ENCODE results near the gene FRMD1. TPM values are rescaled to one million over a fixed set of nuclear protein-coding genes. Genes with fewer than 3 reads are reported as not detected.

The FRMD1 gene
- polyA plus RNA-seq, 4 donors: 13.5 to 20.5 (median 20.3) TPM

- no peak for DNase-seq (ENCODE audit: low read depth in 4 of 4, low spot score in 3 of 4)
Measured at GRCh38 chr6:168058691-168059551, 20.1 kb downstream of the FRMD1 start.

GRCh38 chr6:168057836-168058235, 21.2 kb downstream of the FRMD1 start:
- no peak for DNase-seq (ENCODE audit: low read depth in 4 of 4, low spot score in 3 of 4)

- DNase-seq (ENCODE audit: low read depth in 4 of 4, low spot score in 3 of 4): no peak
Measured at GRCh38 chr6:168056892-168057527, 22.0 kb downstream of the FRMD1 start.

GRCh38 chr6:168055696-168056489, 23.1 kb downstream of the FRMD1 start:
- DNase-seq (ENCODE audit: low read depth in 4 of 4, low spot score in 3 of 4): no peak

- no peak for DNase-seq (ENCODE audit: low read depth in 4 of 4, low spot score in 3 of 4)
Measured at GRCh38 chr6:168054765-168055560, 24.0 kb downstream of the FRMD1 start.

- no peak for DNase-seq (ENCODE audit: low read depth in 4 of 4, low spot score in 3 of 4)
Measured at GRCh38 chr6:168053957-168054471, 25.0 kb downstream of the FRMD1 start.

- DNase-seq (ENCODE audit: low read depth in 4 of 4, low spot score in 3 of 4): no peak
Measured at GRCh38 chr6:168053086-168053956, 25.7 kb downstream of the FRMD1 start.

- no peak for DNase-seq (ENCODE audit: low read depth in 4 of 4, low spot score in 3 of 4)
Measured at GRCh38 chr6:168052291-168052891, 26.6 kb downstream of the FRMD1 start.

- DNase-seq (ENCODE audit: low read depth in 4 of 4, low spot score in 3 of 4): no peak
Measured at GRCh38 chr6:168051648-168052047, 27.4 kb downstream of the FRMD1 start.

- no peak for DNase-seq (ENCODE audit: low read depth in 4 of 4, low spot score in 3 of 4)
Measured at GRCh38 chr6:168050881-168051586, 28.0 kb downstream of the FRMD1 start.

- no peak for DNase-seq (ENCODE audit: low read depth in 4 of 4, low spot score in 3 of 4)
Measured at GRCh38 chr6:168050225-168050880, 28.7 kb downstream of the FRMD1 start.

GRCh38 chr6:168049706-168050224, 29.2 kb downstream of the FRMD1 start:
- DNase-seq (ENCODE audit: low read depth in 4 of 4, low spot score in 3 of 4): no peak

- no peak for DNase-seq (ENCODE audit: low read depth in 4 of 4, low spot score in 3 of 4)
Measured at GRCh38 chr6:168049277-168049676, 29.7 kb downstream of the FRMD1 start.

GRCh38 chr6:168048724-168049025, 30.3 kb downstream of the FRMD1 start:
- no peak for DNase-seq (ENCODE audit: low read depth in 4 of 4, low spot score in 3 of 4)

GRCh38 chr6:168047841-168048723, 30.9 kb downstream of the FRMD1 start:
- DNase-seq (ENCODE audit: low read depth in 4 of 4, low spot score in 3 of 4): no peak

- no peak for DNase-seq (ENCODE audit: low read depth in 4 of 4, low spot score in 3 of 4)
Measured at GRCh38 chr6:168046696-168047095, 32.3 kb downstream of the FRMD1 start.
